Activated naive CD4-positive, alpha-beta T cell treated with anti-CD3 and anti-CD28 coated beads, Interleukin-2, amount 10 ng/mL, durations not matched to agents 7 days and 5 days (primary cell): Measurements from ENCODE around the gene FARP2.

Experiments
- CTCF ChIA-PET: fragments of 350-600 bp; sonication (Branson Sonifier 250); formaldehyde crosslinking; loops from one replicate; lab custom pipeline; 2021; ENCODE audit warnings: antibody characterized with exemption; lab: Charles Lee
- DNase-seq: peaks from one replicate; pipeline ENCODE4 v3.0.0-alpha.2; 2020
- H3K27ac Mint-ChIP-seq: one replicate; pipeline ENCODE4 v1.8.0; 2021; ENCODE audit warnings: mild to moderate bottlenecking, moderate library complexity, mixed read lengths
- H3K27me3 Mint-ChIP-seq: one replicate; pipeline ENCODE4 v1.8.0; 2021; ENCODE audit warnings: mild to moderate bottlenecking, mixed read lengths
- H3K36me3 Mint-ChIP-seq: one replicate; pipeline ENCODE4 v1.8.0; 2021; ENCODE audit warnings: mixed read lengths
- H3K4me1 Mint-ChIP-seq: one replicate; pipeline ENCODE4 v1.8.0; 2021; ENCODE audit warnings: mixed read lengths
- H3K4me3 Mint-ChIP-seq: one replicate; pipeline ENCODE4 v1.8.0; 2021; ENCODE audit warnings: mild to moderate bottlenecking, moderate library complexity, mixed read lengths
- H3K9me3 Mint-ChIP-seq: one replicate; pipeline ENCODE4 v1.8.0; 2021; ENCODE audit warnings: mixed read lengths

FARP2 gene

DNA sequence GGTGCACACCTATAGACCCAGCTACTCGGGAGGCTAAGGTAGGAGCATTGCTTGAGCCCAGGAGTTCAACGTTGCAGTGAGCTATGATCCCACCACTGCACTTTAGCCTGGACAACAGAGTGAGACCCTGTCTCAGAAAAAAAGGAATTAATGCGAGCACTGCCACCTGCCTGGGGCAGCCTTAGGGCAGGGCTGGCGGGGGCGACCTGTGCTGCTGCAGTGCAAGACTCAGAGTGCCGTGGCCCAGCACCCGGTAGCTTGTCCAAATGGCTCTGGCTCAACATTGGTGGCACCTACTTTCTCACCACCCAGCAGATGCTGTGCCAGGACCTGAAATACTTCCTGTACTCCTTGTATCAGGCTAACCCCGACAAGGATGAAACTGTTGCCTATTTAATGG, 122.1 kb downstream of the FARP2 start:
- peaks cover 26% of the 10 kb centered on the region for H3K27me3 Mint-ChIP-seq
- no peaks in the 10 kb centered on the region for H3K4me1 Mint-ChIP-seq
- H3K36me3 Mint-ChIP-seq: no peaks in the 10 kb centered on the region
- H3K4me3 Mint-ChIP-seq: no peak overlapping the region
- no peaks in the 10 kb centered on the region for H3K9me3 Mint-ChIP-seq
- no peak overlapping the region for H3K27ac Mint-ChIP-seq
- CTCF ChIA-PET: no interaction called here
- DNase-seq: no peak

DNA sequence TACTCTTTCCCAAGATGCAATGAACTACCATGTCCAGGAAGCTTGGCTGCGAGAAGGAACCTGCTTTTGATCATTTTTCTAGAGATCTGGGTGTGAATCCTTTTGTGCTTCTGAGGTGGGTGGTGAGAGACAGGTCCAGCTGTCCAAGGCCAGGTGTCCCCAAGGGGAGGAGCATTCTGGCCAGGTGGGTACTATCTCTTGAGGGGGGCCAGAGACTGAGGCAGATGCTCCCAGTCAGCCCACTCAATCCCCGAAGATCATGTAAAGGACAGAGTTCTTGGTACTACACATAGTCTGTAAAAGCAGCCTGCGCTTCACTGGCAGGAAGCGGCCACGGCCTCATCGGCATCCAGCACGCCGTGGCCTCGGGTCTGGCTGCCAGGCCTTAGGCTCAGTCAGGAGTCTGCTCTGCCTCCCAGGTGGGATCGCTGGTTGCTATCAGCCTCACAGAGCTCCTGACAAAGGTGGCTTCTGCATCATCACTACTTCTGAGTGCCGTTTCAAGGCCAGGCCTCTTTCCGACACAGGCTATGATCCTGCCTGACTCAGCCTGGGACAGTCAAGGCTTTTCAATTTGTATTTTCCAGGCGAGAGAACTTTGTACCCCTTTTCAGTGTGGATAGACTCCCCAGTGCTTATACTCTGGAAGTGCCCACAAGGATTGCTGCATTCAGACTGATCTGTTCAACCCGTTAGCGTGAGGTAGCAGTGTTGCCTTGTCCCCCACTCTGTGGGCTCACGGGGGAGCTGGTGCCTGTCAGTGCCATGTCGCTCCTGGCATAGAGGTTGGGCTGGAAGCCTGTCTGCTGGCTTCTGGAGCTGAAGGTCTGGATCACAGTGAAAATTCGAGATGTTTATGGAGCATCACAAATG, 123.2 kb downstream of the FARP2 start:
- CTCF ChIA-PET: no interaction called here
- H3K27me3 Mint-ChIP-seq: peaks cover 21% of the 10 kb centered on the region

DNA sequence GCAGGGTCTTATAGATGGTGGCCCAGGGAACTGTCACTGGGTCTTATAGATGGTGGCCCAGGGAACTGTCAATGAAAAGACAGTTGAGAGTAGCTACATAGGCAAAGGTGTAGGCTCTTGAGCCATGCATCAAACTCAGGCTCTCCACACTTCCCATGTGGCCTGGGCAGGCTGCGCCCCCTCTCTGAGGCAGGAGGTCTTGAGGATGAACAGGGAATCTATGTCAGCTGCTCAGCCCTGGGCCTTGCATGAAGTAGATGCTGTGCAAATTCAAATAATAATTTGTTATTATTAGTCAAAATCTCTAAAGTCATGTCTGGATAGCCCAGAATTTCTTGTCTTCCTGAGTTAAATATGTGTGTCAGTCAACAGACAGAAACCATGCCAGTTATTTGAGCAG, 125.6 kb downstream of the FARP2 start:
- no peaks in the 10 kb centered on the region for H3K9me3 Mint-ChIP-seq
- no peak overlapping the region for H3K4me3 Mint-ChIP-seq
- H3K4me1 Mint-ChIP-seq: no peaks in the 10 kb centered on the region
- peaks cover 28% of the 10 kb centered on the region for H3K27me3 Mint-ChIP-seq
- no peaks in the 10 kb centered on the region for H3K36me3 Mint-ChIP-seq
- H3K27ac Mint-ChIP-seq: no peak overlapping the region
- DNase-seq: no peak
- CTCF ChIA-PET: no interaction called here

More for the DNA sequence above, 123.2 kb downstream of the FARP2 start:
- no peak for DNase-seq
- no peak overlapping the region for H3K27ac Mint-ChIP-seq
- no peaks in the 10 kb centered on the region for H3K9me3 Mint-ChIP-seq
- no peaks in the 10 kb centered on the region for H3K4me1 Mint-ChIP-seq
- no peak overlapping the region for H3K4me3 Mint-ChIP-seq
- no peaks in the 10 kb centered on the region for H3K36me3 Mint-ChIP-seq

DNA sequence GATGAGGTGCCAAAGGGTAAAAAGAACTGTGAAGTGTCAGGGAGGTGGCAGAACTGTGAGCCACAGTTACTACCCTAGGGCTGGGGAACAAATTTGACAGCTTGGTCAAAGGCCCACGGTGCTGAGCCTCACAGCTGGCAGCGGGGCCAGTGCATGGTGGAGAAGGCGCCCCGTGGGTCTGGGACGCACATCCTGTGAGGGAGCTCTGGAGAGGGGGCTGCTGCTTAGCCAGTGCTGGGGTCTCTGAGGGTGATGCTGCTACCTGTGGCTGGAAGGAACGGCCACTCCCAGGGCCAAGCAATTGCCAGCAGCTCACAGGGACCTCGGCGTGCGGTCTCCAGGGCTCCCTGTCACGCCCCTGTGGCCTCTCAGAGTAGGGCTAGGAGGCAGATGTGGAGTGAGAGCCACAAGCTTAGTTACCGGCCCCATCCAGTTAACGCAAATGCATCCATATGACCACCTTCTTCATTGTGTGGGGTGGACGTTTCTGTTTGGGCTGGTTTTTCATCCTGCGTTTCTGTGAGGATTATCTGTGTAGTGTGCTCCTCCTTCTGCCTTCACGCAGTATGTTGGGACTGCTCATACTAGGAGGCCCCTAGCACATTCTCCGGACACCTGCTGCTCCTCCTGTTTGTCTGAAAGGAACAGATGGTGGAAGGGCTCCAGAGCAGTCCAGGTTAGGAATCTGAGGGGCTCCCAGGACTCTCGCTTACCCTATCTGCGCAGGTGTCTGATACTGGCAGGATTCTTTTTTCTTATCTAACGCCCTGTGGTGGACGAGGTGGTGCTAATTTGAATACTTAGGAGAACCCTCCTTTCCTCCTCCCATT, 126.3 kb downstream of the FARP2 start:
- DNase-seq: no peak
- Mint-ChIP-seq H3K27me3 (peaks cover 27% of the 10 kb centered on the region), H3K9me3 (no peaks in the 10 kb centered on the region), H3K36me3 (no peaks in the 10 kb centered on the region), H3K4me3 (no peak overlapping the region), H3K4me1 (no peaks in the 10 kb centered on the region), H3K27ac (no peak overlapping the region)
- CTCF ChIA-PET: no interaction called here

DNA sequence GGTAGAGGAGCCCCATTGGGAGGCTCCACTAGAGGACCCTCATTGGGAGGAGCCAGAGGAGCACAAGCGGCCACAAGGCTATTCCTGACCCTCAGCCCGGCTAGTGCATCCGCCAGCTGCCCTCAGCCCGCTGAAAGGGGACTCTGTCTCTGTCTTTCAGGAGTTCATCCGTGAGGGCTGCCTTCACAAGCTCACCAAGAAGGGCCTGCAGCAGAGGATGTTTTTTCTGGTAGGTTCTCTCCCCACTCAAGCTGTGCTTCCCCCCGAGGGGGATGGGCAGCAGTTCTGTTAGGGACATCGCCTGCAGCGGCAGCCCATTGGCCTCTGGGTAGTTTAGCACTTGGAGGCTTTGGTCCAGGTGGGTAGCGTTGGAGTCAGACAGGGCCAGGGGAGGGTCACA, 127.2 kb downstream of the FARP2 start:
- Mint-ChIP-seq H3K9me3 (no peaks in the 10 kb centered on the region), H3K27ac (no peak overlapping the region), H3K4me3 (no peak overlapping the region), H3K4me1 (no peaks in the 10 kb centered on the region), H3K36me3 (no peaks in the 10 kb centered on the region), H3K27me3 (peaks cover 27% of the 10 kb centered on the region)
- CTCF ChIA-PET: no interaction called here
- DNase-seq: no peak

DNA sequence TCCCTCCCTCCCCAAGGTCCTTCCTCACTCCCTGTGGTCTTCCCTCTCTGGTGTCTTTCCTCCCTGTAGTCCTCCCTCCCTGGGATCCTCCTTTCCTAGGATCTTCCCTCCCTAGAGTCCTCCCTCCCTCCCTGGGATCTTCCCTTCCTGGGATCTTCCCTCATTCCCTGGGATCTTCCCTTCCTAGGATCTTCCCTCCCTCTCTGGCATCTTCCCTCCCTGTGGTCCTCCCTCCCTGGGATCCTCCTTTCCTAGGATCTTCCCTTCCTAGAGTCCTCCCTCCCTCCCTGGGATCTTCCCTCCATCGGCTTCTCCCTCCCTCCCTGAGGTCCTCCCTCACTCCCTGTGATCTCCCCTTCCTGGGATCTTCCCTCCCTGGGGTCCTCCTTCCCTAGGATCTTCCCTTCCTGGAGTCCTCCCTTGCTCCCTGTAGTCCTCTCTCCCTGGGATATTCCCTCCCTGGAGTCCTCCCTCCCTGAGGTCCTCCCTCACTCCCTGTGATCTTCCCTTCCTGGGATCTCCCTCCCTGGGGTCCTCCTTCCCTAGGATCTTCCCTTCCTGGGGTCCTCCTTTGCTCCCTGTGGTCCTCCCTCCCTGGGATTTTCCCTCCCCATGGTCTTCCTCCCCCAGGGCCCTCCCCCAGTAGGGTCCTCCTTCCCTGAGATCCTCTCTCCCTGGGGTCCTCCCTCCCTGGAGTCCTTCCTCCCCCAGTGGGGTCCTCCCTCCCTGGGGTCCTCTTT, 129.3 kb downstream of the FARP2 start:
- Mint-ChIP-seq H3K4me1 (no peaks in the 10 kb centered on the region), H3K36me3 (no peaks in the 10 kb centered on the region), H3K9me3 (no peaks in the 10 kb centered on the region), H3K4me3 (no peak overlapping the region), H3K27me3 (peaks cover 20% of the 10 kb centered on the region), H3K27ac (no peak overlapping the region)
- DNase-seq: no peak
- CTCF ChIA-PET: no interaction called here

DNA sequence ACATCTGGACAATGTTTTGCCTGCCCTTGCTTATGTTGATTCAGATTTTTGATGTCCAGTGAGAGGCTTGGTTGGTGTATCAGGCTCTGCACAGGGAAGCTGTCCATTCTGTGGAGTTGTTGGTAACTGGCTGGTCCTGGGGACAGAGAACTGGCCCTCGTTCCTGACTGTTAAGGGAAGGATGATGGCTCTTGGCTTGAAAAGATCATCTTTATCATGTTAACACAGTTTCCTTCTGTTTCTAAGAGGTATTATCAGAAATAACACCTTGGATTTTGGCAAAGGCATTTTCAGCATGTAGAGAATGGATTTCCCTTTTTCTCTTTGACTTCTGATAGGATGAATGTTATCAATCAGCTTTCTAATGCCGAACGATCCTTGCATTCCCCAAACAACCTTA, 133.0 kb downstream of the FARP2 start:
- H3K27ac Mint-ChIP-seq: no peak overlapping the region
- DNase-seq: no peak
- H3K9me3 Mint-ChIP-seq: no peaks in the 10 kb centered on the region
- H3K27me3 Mint-ChIP-seq: peaks cover 13% of the 10 kb centered on the region
- H3K4me1 Mint-ChIP-seq: no peaks in the 10 kb centered on the region
- H3K4me3 Mint-ChIP-seq: no peak overlapping the region
- CTCF ChIA-PET: no interaction called here
- H3K36me3 Mint-ChIP-seq: no peaks in the 10 kb centered on the region

DNA sequence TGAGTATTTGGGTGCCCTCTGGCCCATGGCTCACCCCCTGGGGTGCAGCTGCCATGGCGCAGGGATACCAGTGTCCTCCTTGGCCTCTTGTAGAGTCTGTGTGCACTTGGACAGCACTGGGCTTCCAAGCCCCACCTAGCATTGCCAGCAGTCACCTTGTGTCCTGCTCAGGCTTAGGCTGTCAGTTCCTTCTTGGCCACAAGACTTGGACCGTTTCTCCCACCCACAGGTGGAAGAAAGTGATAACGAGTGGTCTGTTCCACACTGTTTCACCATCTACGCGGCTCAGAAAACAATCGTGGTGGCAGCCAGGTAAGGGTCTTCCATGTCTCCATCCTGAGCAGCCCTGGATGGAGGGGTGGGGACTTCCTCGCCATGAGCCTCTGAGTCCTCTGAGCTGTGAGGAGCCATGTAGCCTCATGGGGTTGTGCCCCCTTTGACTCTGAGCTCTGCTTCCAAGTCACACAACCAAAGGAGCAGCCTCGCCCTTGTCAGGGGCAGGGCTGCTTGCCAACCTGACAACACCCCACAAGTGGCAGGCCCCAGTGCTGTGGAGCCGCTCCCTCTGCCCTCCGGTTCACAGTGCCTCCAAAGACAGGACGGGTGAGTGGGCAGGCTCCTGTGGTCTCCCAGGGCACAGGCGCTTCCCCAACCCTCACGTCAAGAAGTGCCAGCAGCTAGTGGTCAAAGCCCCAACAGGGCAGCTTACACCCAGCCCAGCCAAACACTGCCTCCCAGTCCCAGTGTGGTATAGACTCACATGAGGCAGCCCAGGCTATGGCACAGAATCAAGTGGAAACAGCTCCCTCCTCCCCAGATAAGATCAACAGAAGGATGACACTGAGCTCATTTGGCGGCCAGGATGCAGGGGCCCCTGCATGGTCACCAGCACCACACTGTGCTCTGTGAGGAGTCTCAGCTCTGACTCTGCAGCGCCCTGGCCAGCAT, 133.9 kb downstream of the FARP2 start:
- no peaks in the 10 kb centered on the region for H3K4me1 Mint-ChIP-seq
- DNase-seq: no peak
- H3K4me3 Mint-ChIP-seq: no peak overlapping the region
- H3K27me3 Mint-ChIP-seq: peaks cover 8% of the 10 kb centered on the region
- no peak overlapping the region for H3K27ac Mint-ChIP-seq
- H3K9me3 Mint-ChIP-seq: no peaks in the 10 kb centered on the region
- peaks cover 2% of the 10 kb centered on the region for H3K36me3 Mint-ChIP-seq
- CTCF ChIA-PET: no interaction called here

DNA sequence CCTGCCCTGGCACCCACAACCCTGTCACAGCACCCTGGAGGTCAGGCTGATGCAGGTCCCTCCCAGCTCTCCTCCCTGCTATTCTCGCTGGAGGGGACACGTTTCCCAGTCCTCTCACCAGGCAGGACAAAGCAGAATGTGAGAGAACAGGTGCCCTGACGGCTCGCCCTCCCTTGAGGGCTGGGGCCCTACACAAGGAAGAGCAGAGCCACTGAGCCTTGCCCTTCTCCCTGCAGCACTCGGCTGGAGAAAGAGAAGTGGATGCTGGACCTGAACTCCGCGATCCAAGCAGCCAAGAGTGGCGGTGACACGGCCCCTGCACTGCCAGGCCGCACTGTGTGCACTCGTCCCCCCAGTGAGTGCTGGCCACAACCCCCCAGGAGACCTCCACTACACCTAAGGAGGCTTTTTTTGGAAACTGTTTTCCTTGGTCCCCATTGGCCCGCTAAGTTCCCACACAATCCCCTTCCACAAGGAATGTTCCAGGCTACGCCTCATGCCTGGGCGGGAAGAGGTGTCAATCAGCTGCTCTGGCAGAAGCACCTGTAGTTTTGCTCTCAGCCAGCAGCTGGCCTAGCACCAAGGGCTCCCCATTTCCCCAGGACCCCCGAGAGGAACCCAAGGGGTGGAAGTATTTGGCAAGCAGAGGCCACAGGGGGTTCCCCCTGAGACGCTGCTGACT, 134.9 kb downstream of the FARP2 start:
- no peak overlapping the region for H3K27ac Mint-ChIP-seq
- peaks cover 5% of the 10 kb centered on the region for H3K36me3 Mint-ChIP-seq
- H3K4me3 Mint-ChIP-seq: no peak overlapping the region
- no peaks in the 10 kb centered on the region for H3K4me1 Mint-ChIP-seq
- H3K27me3 Mint-ChIP-seq: peaks cover 4% of the 10 kb centered on the region
- no peaks in the 10 kb centered on the region for H3K9me3 Mint-ChIP-seq
- CTCF ChIA-PET: no interaction called here
- no peak for DNase-seq

DNA sequence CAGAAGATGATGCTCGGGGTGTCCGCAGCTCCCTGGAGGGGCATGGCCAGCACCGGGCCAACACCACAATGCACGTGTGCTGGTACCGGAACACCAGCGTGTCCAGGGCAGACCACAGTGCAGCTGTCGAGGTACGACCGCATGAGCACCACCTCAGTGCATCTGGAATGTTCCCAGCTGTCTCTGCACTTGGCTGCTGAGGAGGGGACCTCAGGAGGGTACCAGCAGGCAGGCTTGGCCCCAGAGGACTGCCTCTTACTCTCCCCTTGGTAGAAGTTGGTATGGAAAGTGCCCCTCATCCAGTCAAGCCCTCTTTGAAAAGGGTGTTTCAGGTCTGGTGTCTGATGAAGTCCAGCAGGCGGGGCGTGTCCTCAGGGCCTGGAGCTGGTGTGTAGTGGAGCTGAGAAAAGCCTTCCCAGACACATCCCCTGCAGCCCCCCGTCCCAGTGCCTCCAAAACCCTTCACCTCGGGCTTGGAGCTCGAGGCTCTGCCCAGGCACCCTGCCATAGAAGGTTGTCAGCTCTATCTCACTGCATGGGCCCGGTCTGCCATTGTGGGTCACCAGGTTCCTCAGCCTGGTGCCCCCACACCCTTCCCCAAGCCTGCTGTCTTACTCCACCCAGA, 135.6 kb downstream of the FARP2 start:
- H3K4me3 Mint-ChIP-seq: no peak overlapping the region
- H3K27ac Mint-ChIP-seq: no peak overlapping the region
- CTCF ChIA-PET: no interaction called here
- H3K36me3 Mint-ChIP-seq: peaks cover 5% of the 10 kb centered on the region
- DNase-seq: no peak
- H3K4me1 Mint-ChIP-seq: no peaks in the 10 kb centered on the region
- peaks cover 4% of the 10 kb centered on the region for H3K27me3 Mint-ChIP-seq
- no peaks in the 10 kb centered on the region for H3K9me3 Mint-ChIP-seq

DNA sequence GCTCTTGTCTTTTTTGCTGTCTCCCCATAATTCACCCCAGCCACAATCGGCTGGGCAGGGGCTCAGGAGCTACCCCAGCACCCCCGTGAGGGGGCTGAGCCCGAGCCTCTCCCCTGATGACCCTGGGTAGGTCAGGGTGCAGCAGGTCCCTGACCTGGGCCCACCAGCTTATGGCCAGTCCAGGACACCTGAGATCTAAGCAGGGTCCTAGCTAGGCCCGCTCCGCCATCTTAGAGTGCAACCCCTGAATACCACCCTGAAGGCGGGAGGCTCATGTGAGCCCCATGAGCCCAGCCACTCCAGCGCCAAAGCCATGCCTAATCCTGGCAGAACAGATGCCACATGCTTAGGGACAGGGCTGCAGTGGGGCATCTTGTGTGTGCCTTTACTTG, 136.1 kb downstream of the FARP2 start:
- no peak overlapping the region for H3K4me3 Mint-ChIP-seq
- H3K9me3 Mint-ChIP-seq: no peaks in the 10 kb centered on the region
- H3K4me1 Mint-ChIP-seq: no peaks in the 10 kb centered on the region
- no peaks in the 10 kb centered on the region for H3K27me3 Mint-ChIP-seq
- CTCF ChIA-PET: no interaction called here
- DNase-seq: no peak
- no peak overlapping the region for H3K27ac Mint-ChIP-seq
- peaks cover 5% of the 10 kb centered on the region for H3K36me3 Mint-ChIP-seq

DNA sequence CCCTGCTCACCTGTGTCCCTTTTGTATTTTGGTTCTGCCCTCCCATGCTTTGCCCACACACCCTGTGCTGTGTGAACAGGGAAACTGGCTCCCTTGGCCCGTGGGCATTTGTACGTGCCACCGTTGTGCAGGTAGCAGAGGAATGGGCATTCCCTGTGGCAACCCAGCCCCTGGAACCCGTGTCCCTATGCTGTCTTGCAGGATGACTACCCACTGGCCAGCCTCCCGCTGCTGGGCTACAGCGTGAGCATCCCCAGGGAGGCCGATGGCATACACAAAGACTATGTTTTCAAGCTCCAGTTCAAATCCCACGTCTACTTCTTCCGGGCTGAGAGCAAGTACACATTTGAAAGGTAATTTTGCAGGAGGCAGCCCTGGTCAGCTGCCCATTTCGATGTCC, 137.0 kb downstream of the FARP2 start:
- H3K4me3 Mint-ChIP-seq: no peak overlapping the region

More for the DNA sequence above, 137.0 kb downstream of the FARP2 start:
- DNase-seq: no peak
- CTCF ChIA-PET: no interaction called here
- Mint-ChIP-seq H3K4me1 (no peaks in the 10 kb centered on the region), H3K9me3 (no peaks in the 10 kb centered on the region), H3K27ac (no peak overlapping the region), H3K27me3 (no peaks in the 10 kb centered on the region), H3K36me3 (peaks cover 8% of the 10 kb centered on the region)
